Psoas muscle (tissue), 8 donors: ENCODE results near the gene MRPL2. TPM values are rescaled to one million over a fixed set of nuclear protein-coding genes. Genes with fewer than 3 reads are reported as not detected.

Experiments
- ATAC-seq, 4 donors: fragments of 200-7000 bp; cut with Tn5 transposase; one replicate each; pipeline ENCODE4 v1.9.1; 2020; ENCODE audit warnings: moderate library complexity in 3 of 4, mild to moderate bottlenecking in 2 of 4
- DNase-seq, 2 donors: peaks; one replicate each; pipeline ENCODE4 v3.0.0-alpha.2; 2020
- H3K27ac ChIP-seq: fragments of 200-600 bp; one replicate; pipeline ENCODE4 v1.8.0; 2022
- H3K27me3 ChIP-seq, 3 donors: fragments of 200-600 bp in 1 of 3; one replicate each; pipeline versions ENCODE4 v1.6.1 to v1.8.0; 2013 to 2022; ENCODE audit warnings: low read length in 2 of 3, mild to moderate bottlenecking in 2 of 3, moderate library complexity in 1 of 3; ENCODE audit not compliant: insufficient read depth in 3 of 3
- H3K36me3 ChIP-seq, 2 donors: fragments of 200-600 bp in 1 of 2; one replicate each; pipeline versions ENCODE4 v1.6.1 to v1.8.0; 2013 to 2022; ENCODE audit warnings: low read depth in 1 of 2, mild to moderate bottlenecking in 1 of 2, moderate library complexity in 1 of 2; ENCODE audit not compliant: insufficient read depth in 1 of 2
- H3K4me1 ChIP-seq: fragments of 200-600 bp; one replicate; pipeline ENCODE4 v1.8.0; 2022
- H3K4me3 ChIP-seq: fragments of 200-600 bp; one replicate; pipeline ENCODE4 v1.8.0; 2022; ENCODE audit warnings: mild to moderate bottlenecking
- H3K9me3 ChIP-seq: fragments of 200-600 bp; one replicate; pipeline ENCODE4 v1.8.0; 2022
- CTCF ChIP-seq: fragments of 200-600 bp; IDR thresholded peaks from one replicate; pipeline ENCODE4 v1.8.0; 2022; ENCODE audit warnings: antibody characterized with exemption
- WGBS, 3 donors: extraction: QIAGEN DNeasy Blood & Tissue Kit; methylation state at CpG; one replicate each; pipeline versions ENCODE4 v1.1.6 to v1.1.7; 2013; 5-methylcytosine and 5-hydroxymethylcytosine counted together
- intact Hi-C, 2 donors: fragments of 100-400 bp; cut with DNase I; formaldehyde crosslinking; loops; one replicate each; pipeline versions ENCODE4 v1.11.0 to v1.14.2; 2022
- polyA plus RNA-seq, 3 donors: library from polyadenylated mRNA; stranded (reverse); fragments of 200-250 nt; gene quantifications; one replicate each; pipeline ENCODE4 v1.2.3, GENCODE V29; 2013
- total RNA-seq, 4 donors: library from RNA; stranded (reverse); fragmentation: NEBNext Ultra II Directional in 2 of 4; extraction: Animal tissue kit (Norgen Biotek cat#: 25700) in 2 of 4; gene quantifications; one replicate each; pipeline versions ENCODE4 v1.2.1 to v1.2.4, GENCODE V29; 2021 to 2023
- donor health status: healthy with polysubstance abuse.
- donor health status: DM: no; HTN: no; CAD: no; lungs with moderate emphysema.
- donor health status: Bipolar disorder and iron deficiency.
- donor health status: healthy.
- donor health status: DM: yes; HTN: yes; CAD: no.
- donor health status: DM: no; HTN: no; CAD: no.
- donor health status: DM: no; HTN: no; CAD: no.
- donor health status: DM: yes; HTN: yes; CAD: no.

Gene MRPL2
- total and polyA plus RNA-seq, 7 donors, result 61.3 to 139 (median 91.2) TPM

- peak overlapping the region; percentile 7 for H3K27ac ChIP-seq
- ATAC-seq (no peak), DNase-seq (no peak)
- H3K4me1 ChIP-seq, result peaks cover 24% of the 10 kb centered on the region
- no peak overlapping the region for H3K4me3 ChIP-seq
- H3K9me3 ChIP-seq, result no peaks in the 10 kb centered on the region
- no peaks in the 10 kb centered on the region for H3K27me3 ChIP-seq
- intact Hi-C loops, result loop anchor here in 1 of 2 donors (2.0 kb wide), 1 partner anchor 16 kb away; the partner anchor contains the start of gene CUL7
- peaks cover 4 to 58% of the 10 kb centered on the region in 2 donors for H3K36me3 ChIP-seq
- 83 to 93% (median 88%) methylated on average over 9 of the region's 9 CpGs for WGBS, 3 donors
- no peak for TF ChIP-seq CTCF
Measured at GRCh38 chr6:43036712-43037111, 22.5 kb downstream of the MRPL2 start.

- H3K9me3 ChIP-seq, result no peaks in the 10 kb centered on the region
- intact Hi-C loops, result loop anchor here in 1 of 2 donors (2.0 kb wide), 1 partner anchor 17 kb away; the partner anchor contains the start of gene CUL7
- 25 to 39% (median 28%) methylated on average over 4 of the region's 4 CpGs for WGBS, 3 donors
- H3K27me3 ChIP-seq, result no peaks in the 10 kb centered on the region
- peaks cover 4 to 61% of the 10 kb centered on the region in 2 donors for H3K36me3 ChIP-seq
- DNase-seq (peak; percentile 71 to 93), ATAC-seq (peak; percentile 96 to 98 (median 98))
- H3K4me3 ChIP-seq, result no peak overlapping the region
- peak overlapping the region; percentile 81 for H3K27ac ChIP-seq
- H3K4me1 ChIP-seq, result peaks cover 24% of the 10 kb centered on the region
- no peak for TF ChIP-seq CTCF
Measured at GRCh38 chr6:43035495-43036194, 23.6 kb downstream of the MRPL2 start.

DNA sequence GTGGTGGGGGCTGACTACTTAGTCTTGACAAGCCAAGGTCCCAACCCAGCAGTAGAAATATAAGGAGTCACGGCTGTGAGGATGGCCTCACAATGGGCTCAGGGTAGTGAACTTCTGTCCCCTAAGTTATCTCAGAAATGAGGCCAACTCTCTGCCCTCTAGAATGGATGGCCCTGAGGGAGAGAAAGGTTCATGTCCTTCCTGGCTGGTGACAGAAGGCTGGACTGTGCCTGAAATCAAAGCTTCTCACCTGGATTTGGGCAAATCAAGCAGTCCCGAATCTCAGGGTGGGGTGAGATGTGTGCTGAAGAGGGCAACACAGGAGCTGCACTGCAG is 25.1 kb downstream of the MRPL2 start:
- peaks cover 24% of the 10 kb centered on the region for H3K4me1 ChIP-seq
- no peaks in the 10 kb centered on the region for H3K9me3 ChIP-seq
- intact Hi-C loops, result no loop called here
- no peak for TF ChIP-seq CTCF
- peaks cover 14 to 65% of the 10 kb centered on the region in 2 donors for H3K36me3 ChIP-seq
- no peak overlapping the region for H3K4me3 ChIP-seq
- ATAC-seq, result no peak
- H3K27ac ChIP-seq, result no peak overlapping the region
- H3K27me3 ChIP-seq, result no peaks in the 10 kb centered on the region
- no peak for DNase-seq
- WGBS, 3 donors, result 72 to 85% (median 75%) methylated on average over 2 of the region's 2 CpGs

DNA sequence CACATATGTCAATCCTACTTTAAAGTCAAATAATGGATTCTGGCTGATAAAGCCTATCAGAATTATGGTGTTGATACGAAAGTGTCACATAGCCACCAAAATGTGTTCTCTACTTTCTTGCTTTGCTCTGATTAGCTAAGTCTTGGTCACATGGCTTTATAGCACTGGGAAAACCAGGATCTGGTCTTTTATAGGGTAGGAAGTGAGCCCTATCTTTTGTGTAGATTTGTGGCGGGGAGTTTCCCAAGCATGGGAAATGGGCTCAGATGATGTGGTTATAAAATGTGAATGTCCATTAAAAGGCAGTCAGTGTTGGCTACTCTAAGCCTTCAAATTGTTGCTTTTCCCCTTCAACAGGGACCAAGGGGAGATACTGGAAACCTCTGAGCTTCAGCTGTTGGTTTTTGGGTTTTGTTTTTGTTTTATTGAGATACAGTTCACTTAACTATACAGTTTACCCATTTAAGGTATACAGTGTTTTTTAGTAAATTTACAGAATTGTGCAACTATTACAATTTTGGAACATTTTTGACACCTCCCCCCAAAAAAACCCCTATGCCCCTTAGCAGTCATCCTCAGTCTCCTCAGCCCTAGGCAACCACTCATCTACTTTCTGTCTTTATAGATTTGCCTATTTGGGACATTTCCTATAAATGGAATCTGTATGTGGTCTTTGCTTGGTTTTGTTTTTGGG is 25.6 kb downstream of the MRPL2 start:
- ATAC-seq, result no peak
- no peak for DNase-seq
- no peaks in the 10 kb centered on the region for H3K27me3 ChIP-seq
- intact Hi-C loops, result no loop called here
- TF ChIP-seq CTCF, result no peak
- H3K4me1 ChIP-seq, result peaks cover 24% of the 10 kb centered on the region
- peaks cover 18 to 67% of the 10 kb centered on the region in 2 donors for H3K36me3 ChIP-seq
- no peak overlapping the region for H3K4me3 ChIP-seq
- no peaks in the 10 kb centered on the region for H3K9me3 ChIP-seq
- no peak overlapping the region for H3K27ac ChIP-seq
- WGBS, 3 donors, result 91 to 96% (median 94%) methylated on average over 2 of the region's 2 CpGs
